GM19397 (cell line): ENCODE measurements around the gene CTIF.
A peak's percentile ranks its signal among the peaks of the same experiment; 100 is the strongest.

Experiments used
- ATAC-seq: cut with Tn5 transposase; IDR thresholded peaks from one replicate; pipeline ENCODE4 v1.9.1; 2021; ENCODE audit warnings: mild to moderate bottlenecking, moderate library complexity; ENCODE audit not compliant: unreplicated experiment

The CTIF gene

DNA sequence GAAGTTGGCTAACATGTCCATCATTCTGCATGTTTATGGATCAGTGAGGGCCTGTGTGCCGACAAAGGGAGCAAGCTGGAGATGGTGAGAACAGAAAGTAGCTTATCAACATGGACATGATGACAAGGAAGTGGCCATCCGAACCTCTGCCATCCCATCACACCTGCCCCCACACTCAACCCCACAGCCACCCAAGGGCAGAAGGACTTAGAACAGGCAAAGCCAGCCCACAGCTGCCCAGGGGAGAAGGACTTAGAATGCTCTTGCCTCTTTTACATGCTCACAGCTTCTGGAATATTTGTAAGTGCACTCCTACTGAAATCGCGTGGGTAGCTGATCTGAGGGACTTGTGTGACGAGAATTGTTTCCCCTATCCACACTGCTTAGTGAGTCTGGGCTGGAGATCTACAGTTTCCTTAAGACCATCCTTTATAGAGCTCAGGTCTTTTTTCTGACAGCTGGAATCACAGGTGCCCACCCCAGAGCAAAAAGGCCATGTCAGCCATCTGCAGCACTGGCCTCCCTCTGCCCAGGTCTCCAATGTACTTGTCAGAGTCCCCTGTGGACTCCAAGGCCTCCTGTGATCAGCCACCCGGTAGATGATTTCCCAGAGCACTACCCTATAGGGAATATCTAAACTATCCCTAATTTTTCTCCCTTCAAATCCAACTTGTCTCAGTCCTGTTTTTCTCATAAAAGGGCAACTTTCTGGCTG, 257.8 kb downstream of the CTIF start:
- no peak for ATAC-seq

- ATAC-seq = no peak
These were observed 259.0 kb downstream of the CTIF start for GRCh38 chr18:48797841-48798255.

DNA sequence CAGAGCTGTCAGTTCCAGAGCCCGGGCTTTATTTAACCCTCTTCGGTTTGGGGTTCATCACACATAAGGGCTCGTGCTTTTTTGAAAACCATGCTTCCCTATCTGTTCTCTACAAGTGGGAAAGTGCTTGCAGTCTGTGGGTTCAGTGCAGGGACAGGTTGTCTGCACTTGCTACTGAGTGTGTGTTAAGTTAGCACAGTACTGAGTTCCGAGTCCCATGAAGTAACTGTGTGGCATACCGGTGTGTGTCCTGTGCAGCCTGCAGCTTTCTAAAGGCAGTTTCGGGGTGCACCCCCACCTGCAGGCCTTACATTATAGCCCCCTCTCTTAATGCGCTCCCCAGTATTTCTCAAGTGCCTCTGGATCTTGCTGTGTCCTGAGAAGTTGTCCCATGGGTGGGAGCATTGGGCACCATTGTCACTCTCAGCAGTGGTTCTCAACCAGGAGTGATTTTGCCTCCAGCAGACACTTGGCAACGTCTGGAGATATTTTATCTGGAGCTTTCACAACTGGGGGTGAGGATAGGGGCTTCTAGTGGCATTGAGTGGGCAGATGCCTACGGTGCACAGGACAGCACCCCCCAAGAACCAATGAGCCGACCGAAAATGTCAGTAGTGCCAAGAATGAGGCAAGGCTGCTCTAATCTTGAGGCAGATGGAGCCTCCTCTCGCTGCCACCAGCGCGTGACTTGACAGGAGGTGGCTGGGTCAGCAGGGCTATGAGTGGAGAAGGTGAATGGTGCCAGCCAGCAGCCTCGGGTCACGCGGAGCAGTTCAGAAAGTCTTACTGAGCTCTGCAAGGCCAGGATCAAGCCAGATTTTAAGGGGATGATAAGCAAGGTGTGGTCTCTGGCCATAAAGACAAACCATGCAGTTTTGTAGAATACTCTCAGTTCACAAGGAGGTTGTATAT, 259.8 kb downstream of the CTIF start:
- no peak for ATAC-seq

DNA sequence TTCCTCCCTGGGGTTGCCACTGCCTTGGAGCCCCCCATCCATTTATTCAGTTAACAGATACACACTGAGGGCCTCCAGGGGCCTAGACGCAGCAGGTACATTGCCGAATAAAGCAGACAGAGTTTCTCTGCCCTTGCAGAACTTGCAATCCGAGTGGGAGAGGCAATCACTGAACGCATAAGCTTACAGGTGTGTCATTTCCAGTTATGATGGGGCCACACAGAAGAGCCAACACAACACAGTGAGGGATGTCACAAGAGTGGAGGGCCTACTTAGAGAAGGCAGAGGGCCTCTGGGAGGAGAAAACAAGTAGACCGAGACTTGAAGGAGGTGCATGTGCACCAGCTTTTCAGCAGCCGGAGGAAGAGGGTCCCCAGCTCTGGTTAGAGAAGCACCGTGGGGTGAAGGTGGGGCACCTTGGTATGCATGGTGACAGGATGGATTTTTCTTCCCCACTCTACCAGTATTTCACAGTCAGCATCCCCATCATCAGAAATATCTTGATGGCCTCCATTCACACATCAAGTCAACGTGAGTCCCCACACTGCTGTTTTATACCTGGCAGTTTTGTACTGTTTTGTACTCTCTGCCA, 261.0 kb downstream of the CTIF start:
- ATAC-seq = no peak

DNA sequence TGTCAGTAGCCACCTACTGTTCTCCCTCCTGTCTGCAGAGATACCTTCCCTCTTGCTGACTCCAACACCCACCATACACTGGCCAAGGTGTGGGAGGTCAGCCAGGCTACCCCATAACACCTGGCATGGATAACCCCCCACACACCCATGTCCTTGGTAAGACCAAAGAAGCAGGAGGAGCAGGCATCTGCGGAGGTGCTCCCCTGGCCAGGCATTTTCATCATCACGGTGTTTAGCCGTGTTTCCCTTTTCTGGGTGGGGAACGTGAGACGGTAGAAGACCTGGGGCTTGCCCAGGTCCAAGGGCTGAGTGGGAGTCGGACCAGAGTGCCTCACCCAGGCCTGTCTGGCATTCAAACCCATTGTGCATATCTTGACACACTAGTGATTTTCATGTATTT, 261.6 kb downstream of the CTIF start:
- no peak for ATAC-seq

GRCh38 chr18:48800876-48801727, 262.3 kb downstream of the CTIF start:
- peak; percentile 44 for ATAC-seq

- no peak for ATAC-seq
These were observed 263.1 kb downstream of the CTIF start for GRCh38 chr18:48801728-48802542.

DNA sequence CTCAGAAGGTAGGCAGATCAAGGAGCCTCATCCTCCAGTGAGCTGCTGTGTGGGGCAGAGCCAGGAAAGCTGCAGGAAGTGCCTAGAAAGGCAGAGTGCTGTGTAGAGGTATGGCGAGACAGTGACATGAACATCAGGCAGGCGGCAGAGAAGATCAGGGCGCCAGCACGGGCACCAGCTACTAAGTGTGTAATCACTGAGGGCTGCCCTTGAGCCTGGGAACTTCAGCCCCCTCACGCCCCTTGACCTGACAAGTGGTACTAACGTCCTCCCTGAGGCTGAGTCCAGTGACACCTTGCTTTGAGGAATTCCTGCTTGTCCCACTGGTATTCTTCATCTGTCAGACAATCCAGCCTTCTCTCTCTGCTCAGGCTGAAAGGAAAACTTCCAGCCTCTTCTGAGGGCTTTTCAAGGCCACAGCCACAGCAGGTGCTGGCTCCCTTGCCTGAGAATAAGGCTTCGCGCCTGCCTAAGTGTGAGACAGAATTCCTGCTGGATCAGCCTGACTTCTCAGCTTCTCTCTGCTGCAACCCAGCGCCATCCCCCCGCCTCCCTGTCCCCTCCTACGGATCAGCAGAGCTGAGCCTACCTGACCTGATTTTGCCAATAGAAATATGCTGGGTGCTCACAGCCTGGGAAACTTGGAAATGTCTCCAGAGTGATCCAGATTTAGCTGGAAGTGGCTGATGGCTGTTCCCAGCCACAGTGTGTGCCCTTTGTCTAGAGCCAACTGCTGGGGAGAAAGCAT, 263.9 kb downstream of the CTIF start:
- no peak for ATAC-seq

DNA sequence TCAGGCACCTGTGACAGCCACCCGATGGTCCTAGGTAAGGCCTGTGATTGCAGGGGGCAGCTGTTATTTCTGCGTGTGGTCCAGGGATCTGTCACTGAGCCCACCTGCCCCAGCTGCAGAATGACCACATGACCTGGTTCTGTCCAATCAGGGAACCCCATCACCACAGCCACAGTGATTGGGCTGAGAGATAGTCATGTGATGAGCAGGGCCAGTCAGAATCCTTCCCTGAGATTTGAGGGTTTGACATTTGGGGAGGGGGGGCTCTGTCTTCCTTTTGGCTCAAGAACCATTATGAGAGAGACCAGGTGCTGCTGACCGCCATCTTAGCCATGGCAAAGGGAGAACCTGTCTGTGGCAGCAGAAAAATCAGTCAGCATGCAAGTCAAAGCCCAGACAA, 264.7 kb downstream of the CTIF start:
- ATAC-seq = no peak

DNA sequence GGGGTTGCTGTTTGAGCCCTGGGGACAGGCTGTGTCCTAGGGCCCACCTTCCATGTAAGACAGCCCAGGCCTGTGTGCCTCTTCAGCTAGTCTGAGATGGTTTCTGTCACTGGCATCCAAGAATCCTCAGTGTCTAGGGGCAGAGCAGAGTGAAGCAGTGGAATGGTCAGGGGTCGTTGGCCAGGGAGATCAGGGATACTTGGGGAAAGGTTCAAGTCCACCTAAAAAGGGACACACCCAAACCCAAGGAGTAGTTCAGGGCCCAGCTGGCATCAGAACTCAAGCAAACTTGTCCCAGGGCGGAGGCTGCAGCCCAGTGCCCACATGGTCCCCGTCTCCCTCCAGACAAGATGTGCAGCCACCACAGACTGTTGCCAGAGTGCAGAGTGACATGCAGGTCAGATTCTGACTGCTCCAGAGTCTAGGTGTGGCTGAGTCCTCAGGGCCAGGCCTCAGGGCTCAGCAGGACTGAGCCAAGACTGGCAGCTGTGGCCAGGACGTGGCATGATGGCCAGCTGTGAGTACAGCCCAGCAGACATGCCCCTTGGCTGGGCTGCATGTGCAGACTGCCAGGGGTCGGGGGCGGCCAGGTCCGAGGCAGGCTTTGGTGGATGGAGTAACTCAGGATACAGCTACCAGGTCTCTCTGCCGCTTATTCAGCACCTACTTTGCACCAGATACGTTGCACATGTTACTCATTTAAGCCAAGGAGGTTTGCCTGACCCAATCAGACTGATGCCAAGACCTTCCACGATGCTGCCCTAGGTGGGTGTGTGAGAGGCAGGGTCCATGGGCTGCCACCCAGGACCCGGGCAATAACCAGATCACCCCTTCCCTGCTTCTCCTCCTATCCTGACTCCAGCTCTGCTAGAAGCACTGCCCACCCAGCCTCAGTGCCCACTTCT, 265.4 kb downstream of the CTIF start:
- ATAC-seq = no peak

DNA sequence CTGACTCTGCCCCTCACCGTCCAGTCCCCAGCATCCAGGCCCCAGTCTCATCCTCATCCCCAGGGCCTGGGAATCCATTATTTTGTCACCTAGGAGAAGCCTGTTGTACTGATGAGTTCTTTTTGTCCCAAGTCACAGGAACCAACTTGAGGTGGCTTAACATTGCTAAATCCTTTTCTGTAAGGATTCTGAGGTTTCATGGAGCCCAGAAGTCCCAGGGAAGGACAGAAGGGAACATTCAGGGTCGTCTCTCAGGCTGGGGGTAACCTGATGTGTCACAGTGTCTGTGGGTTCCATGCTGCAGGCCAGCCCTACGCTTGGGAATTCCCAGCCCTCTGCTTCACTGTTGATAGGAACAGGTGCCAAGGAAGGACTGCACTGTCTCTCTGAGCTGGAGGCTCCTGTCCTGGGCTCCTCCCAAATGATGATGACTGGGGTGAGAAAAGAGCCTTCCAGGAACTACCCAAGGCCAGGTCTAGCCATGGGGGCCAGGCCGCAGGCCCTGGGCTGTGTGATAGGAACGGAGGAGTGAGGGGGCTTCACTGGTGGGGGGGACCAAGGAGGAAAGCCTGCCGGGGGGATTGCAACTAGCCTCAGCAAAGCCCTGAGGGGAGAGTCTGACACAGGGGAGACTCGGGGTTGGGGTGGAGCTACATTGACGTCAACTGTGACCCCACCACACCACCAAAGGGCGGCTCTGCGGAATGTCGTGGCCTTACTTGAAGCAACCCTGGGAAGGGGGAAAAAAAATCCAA, 266.2 kb downstream of the CTIF start:
- ATAC-seq = no peak

DNA sequence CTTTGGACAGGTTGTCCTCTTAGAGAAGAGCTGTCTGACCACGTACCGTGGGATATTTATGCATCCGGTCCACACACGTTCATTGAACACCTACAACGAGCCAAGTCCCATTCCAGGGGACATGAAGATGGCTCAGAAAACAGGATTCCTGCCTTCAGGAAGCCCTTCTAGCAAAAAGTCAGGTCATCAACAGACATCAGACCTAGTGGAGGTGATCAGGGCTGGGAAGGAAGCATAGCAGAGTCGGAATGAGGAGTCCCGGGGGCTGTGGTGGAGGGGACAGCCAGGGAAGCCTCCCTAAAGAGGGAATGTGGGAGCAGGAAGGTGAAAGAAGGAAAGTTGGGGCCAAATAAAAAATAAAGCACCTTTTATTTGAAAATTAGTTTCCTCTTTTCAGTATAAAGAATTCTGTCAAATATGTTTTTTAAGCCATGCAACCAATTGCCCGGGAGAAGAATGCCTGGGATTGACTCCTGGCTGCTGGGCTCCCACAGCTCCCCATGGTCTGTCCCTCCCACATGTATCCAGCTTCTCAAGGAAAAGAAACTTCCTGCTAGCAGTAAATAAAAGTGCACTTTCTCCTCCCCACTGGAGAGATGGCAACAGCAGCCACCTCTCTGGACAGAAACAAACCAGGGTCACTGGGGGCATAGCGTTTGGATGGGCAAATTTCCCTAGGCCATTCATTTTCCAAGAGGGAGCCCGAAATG, 267.1 kb downstream of the CTIF start:
- ATAC-seq = no peak

DNA sequence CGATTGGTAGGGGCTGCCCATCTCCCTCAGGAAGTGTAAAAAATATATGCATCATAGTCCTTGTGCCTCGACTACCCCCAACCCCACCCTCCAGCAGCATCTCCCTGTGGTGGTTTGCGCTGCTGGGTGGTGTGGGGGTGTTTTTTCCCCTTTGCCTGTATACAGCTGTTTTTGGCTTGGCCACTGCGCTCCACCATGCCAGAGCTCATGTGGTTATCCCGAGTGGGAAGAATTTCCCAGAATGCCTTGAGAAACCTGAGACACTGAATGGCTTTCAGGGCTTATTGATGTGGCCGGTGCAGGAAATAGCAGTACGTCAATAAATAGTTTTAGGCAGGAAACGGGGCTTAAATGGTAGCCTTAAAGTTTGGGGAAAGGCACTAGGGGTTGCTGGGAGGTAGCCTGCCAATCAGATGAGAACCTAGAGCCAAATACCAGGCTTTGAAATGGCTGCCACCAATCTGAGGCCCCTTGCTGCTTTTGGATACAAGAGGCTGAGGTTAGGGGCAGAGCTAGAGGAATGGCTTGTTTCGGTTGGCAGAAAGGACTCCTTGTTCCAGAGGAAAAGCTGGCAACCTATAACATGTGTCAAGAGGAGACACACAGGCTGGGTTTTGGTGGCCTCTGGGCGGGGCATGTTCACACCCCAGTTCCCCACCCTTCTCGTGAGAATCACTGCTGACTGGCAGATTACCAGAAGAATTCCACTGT, 267.9 kb downstream of the CTIF start:
- ATAC-seq = no peak

- no peak for ATAC-seq
These were observed 269.6 kb downstream of the CTIF start for GRCh38 chr18:48808476-48808875.

- no peak for ATAC-seq
These were observed 270.5 kb downstream of the CTIF start for GRCh38 chr18:48809365-48809764.

GRCh38 chr18:48810805-48811204, 272.0 kb downstream of the CTIF start:
- ATAC-seq = no peak
